H1 (cell line): ENCODE measurements around the gene PPFIBP2. TPM values are rescaled to one million over a fixed set of nuclear protein-coding genes. Genes with fewer than 3 reads are reported as not detected.

ENCODE experiments used
- CTCF ChIA-PET: fragments of 300-600 bp; sonication (Branson Sonifier 250); formaldehyde crosslinking; loops from one replicate; lab custom pipeline; 2021; ENCODE audit not compliant: partially characterized antibody; lab: Charles Lee
- POLR2A ChIA-PET: fragments of 300-600 bp; sonication (Branson Sonifier 250); formaldehyde crosslinking; loops from one replicate; lab custom pipeline; 2021; ENCODE audit warnings: inconsistent platforms; ENCODE audit not compliant: partially characterized antibody; lab: Charles Lee
- DNase-seq, 2 experiments: peaks; one replicate each; pipeline versions ENCODE4 v3.0.0 to v3.0.0-alpha.2; 2010 to 2022; ENCODE audit warnings: low spot score in 2 of 2, low read depth in 1 of 2, mixed read lengths in 1 of 2
- FAIRE-seq: peaks from 2 replicates; lab custom pipeline; 2011; peaks lifted over from hg19 to GRCh38; lab: Jason Lieb, UNC
- H2AFZ ChIP-seq: 2 replicates; pipeline ENCODE4 v1.8.1; 2012; ENCODE audit warnings: low read length, inconsistent platforms
- H2AK5ac ChIP-seq: 2 replicates; pipeline ENCODE4 v1.6.1; 2013; ENCODE audit warnings: low read depth, low read length
- H2BK120ac ChIP-seq: replicated peaks from 2 replicates; pipeline ENCODE3; 2013; ENCODE audit warnings: low read depth, low read length, inconsistent platforms
- H2BK12ac ChIP-seq: 2 replicates; pipeline ENCODE4 v1.6.1; 2013; ENCODE audit warnings: low read depth, low read length
- H2BK15ac ChIP-seq: 2 replicates; pipeline ENCODE4 v1.6.1; 2013; ENCODE audit warnings: low read length
- H2BK20ac ChIP-seq: 2 replicates; pipeline ENCODE4 v1.6.1; 2013; ENCODE audit warnings: low read length
- H2BK5ac ChIP-seq: 2 replicates; pipeline ENCODE4 v1.6.1; 2013; ENCODE audit warnings: low read depth, low read length
- H3K14ac ChIP-seq: 2 replicates; pipeline ENCODE4 v1.6.1; 2013; ENCODE audit warnings: inconsistent platforms; ENCODE audit not compliant: insufficient read length
- H3K18ac ChIP-seq: 2 replicates; pipeline ENCODE4 v1.6.1; 2013; ENCODE audit warnings: low read length; ENCODE audit errors: extremely low read depth
- H3K23ac ChIP-seq: 2 replicates; pipeline ENCODE4 v1.6.1; 2013; ENCODE audit warnings: inconsistent platforms; ENCODE audit not compliant: insufficient read length
- H3K23me2 ChIP-seq: 2 replicates; pipeline ENCODE4 v1.6.1; 2013; ENCODE audit warnings: low read depth, low read length
- H3K27ac ChIP-seq: 2 replicates; pipeline ENCODE4 v1.6.1; 2011; ENCODE audit warnings: low read depth, low read length, inconsistent platforms
- H3K27me3 ChIP-seq, 4 experiments: replicated peaks in 1 of 4; 1 replicate in 1 of 4; 2 replicates in 3 of 4; pipeline versions ENCODE4 v1.6.1 to v1.8.1; 2011 to 2013; ENCODE audit warnings: low read length in 3 of 4, mild to moderate bottlenecking in 3 of 4, inconsistent platforms in 2 of 4, mixed read lengths in 2 of 4, moderate library complexity in 1 of 4; ENCODE audit not compliant: control insufficient read depth in 3 of 4, insufficient read depth in 3 of 4; ENCODE audit errors: extremely low read depth in 1 of 4
- H3K36me3 ChIP-seq, 4 experiments: 2 replicates each; pipeline versions ENCODE4 v1.6.1 to v1.8.1; 2011 to 2013; ENCODE audit warnings: mild to moderate bottlenecking in 4 of 4, low read length in 3 of 4, moderate library complexity in 2 of 4, control low read depth in 1 of 4, inconsistent platforms in 1 of 4; ENCODE audit not compliant: insufficient read depth in 4 of 4, control insufficient read depth in 2 of 4
- H3K4ac ChIP-seq: replicated peaks from 2 replicates; pipeline ENCODE3; 2013; ENCODE audit warnings: low read length, low read depth, mixed read lengths, inconsistent platforms; ENCODE audit not compliant: insufficient read length
- H3K4me1 ChIP-seq, 4 experiments: replicated peaks in 1 of 4; 1 replicate in 1 of 4; 2 replicates in 3 of 4; pipeline versions ENCODE4 v1.6.1 to v1.8.1; 2011 to 2013; ENCODE audit warnings: low read length in 3 of 4, inconsistent platforms in 2 of 4, mixed read lengths in 1 of 4; ENCODE audit not compliant: insufficient read depth in 4 of 4, control insufficient read depth in 3 of 4
- H3K4me2 ChIP-seq, 2 experiments: 2 replicates each; pipeline versions ENCODE4 v1.6.1 to v1.8.1; 2011 to 2013; ENCODE audit warnings: low read depth in 2 of 2, low read length in 2 of 2, control low read depth in 1 of 2, inconsistent platforms in 1 of 2, mild to moderate bottlenecking in 1 of 2; ENCODE audit not compliant: insufficient read depth in 1 of 2
- H3K4me3 ChIP-seq, 4 experiments: fragments of 200-600, 300-600 bp in 1 of 4; sonication (generic), shearing (Covaris generic), sonication (Bioruptor Twin) in 1 of 4; 2 replicates each; pipeline versions ENCODE4 v1.5.1 to v1.8.1; 2011 to 2016; ENCODE audit warnings: low read length in 4 of 4, low read depth in 3 of 4, control low read depth in 2 of 4, inconsistent platforms in 2 of 4, mild to moderate bottlenecking in 2 of 4, mixed read lengths in 1 of 4, moderate library complexity in 1 of 4; ENCODE audit not compliant: insufficient read depth in 2 of 4; ENCODE audit errors: extremely low read depth in 1 of 4
- H3K56ac ChIP-seq: replicated peaks from 2 replicates; pipeline ENCODE3; 2013; ENCODE audit warnings: low read depth, mild to moderate bottlenecking, mixed read lengths, low read length, inconsistent platforms; ENCODE audit not compliant: insufficient read length
- H3K79me1 ChIP-seq: 2 replicates; pipeline ENCODE4 v1.6.1; 2013; ENCODE audit warnings: low read depth, low read length, control low read depth
- H3K79me2 ChIP-seq, 2 experiments: 2 replicates each; pipeline versions ENCODE4 v1.6.1 to v1.8.1; 2012 to 2013; ENCODE audit warnings: low read length in 2 of 2, mild to moderate bottlenecking in 2 of 2, inconsistent platforms in 1 of 2; ENCODE audit not compliant: insufficient read depth in 2 of 2, control insufficient read depth in 1 of 2
- H3K9ac ChIP-seq, 4 experiments: replicated peaks in 1 of 4; 1 replicate in 1 of 4; 2 replicates in 3 of 4; pipeline versions ENCODE4 v1.6.1 to v1.8.1; 2011 to 2013; ENCODE audit warnings: low read depth in 3 of 4, low read length in 3 of 4, control low read depth in 2 of 4, mild to moderate bottlenecking in 2 of 4, moderate library complexity in 2 of 4, inconsistent platforms in 1 of 4; ENCODE audit errors: extremely low read depth in 1 of 4
- H3K9me3 ChIP-seq, 2 experiments: 2 replicates each; pipeline versions ENCODE4 v1.6.1 to v1.8.1; 2012 to 2013; ENCODE audit warnings: mild to moderate bottlenecking in 2 of 2, moderate library complexity in 2 of 2, control low read depth in 1 of 2, inconsistent platforms in 1 of 2, low read depth in 1 of 2, low read length in 1 of 2, mixed read lengths in 1 of 2; ENCODE audit not compliant: insufficient read depth in 2 of 2
- H4K20me1 ChIP-seq, 2 experiments: replicated peaks in 1 of 2; 2 replicates each; pipeline versions ENCODE3 to v1.8.1; 2011 to 2013; ENCODE audit warnings: inconsistent platforms in 2 of 2, low read length in 2 of 2, mild to moderate bottlenecking in 1 of 2; ENCODE audit not compliant: insufficient read depth in 2 of 2, control insufficient read depth in 1 of 2
- H4K5ac ChIP-seq: 2 replicates; pipeline ENCODE4 v1.6.1; 2013; ENCODE audit warnings: low read length, low read depth, mixed read lengths, inconsistent platforms; ENCODE audit not compliant: insufficient read length
- H4K8ac ChIP-seq: 2 replicates; pipeline ENCODE4 v1.8.0; 2013; ENCODE audit warnings: mild to moderate bottlenecking, moderate library complexity, low read length, inconsistent platforms; ENCODE audit not compliant: insufficient read depth; ENCODE audit errors: extremely low read depth
- H4K91ac ChIP-seq: replicated peaks from 2 replicates; pipeline ENCODE3; 2013; ENCODE audit warnings: low read length, mixed read lengths, inconsistent platforms; ENCODE audit not compliant: insufficient read length
- CEBPB ChIP-seq: IDR thresholded peaks from 2 replicates; pipeline ENCODE4 v1.6.1; 2012; ENCODE audit warnings: low read depth, low read length
- KDM5A ChIP-seq: fragments of 200-600 bp; IDR thresholded peaks from 2 replicates; pipeline ENCODE4 v1.7.1; 2012; ENCODE audit warnings: mild to moderate bottlenecking, low read length, inconsistent platforms, mixed read lengths
- RXRA ChIP-seq: IDR thresholded peaks from 2 replicates; pipeline ENCODE4 v1.6.1; 2011; ENCODE audit warnings: low read depth, mild to moderate bottlenecking, low read length, moderate library complexity; ENCODE audit not compliant: insufficient read depth
- SRF ChIP-seq: IDR thresholded peaks from 2 replicates; pipeline ENCODE4 v1.6.1; 2011; ENCODE audit warnings: mild to moderate bottlenecking, low read depth, low read length, moderate library complexity
- TAF1 ChIP-seq: IDR thresholded peaks from 2 replicates; pipeline ENCODE4 v1.6.1; 2011; ENCODE audit warnings: mild to moderate bottlenecking, low read depth, low read length
- WGBS, 2 experiments: shearing (Covaris generic) in 1 of 2; methylation state at CpG; one replicate each; pipeline versions ENCODE4 v1.1.6 to v1.1.7; 2013 to 2015; ENCODE audit warnings: low lambda C conversion rate in 2 of 2, mixed read lengths in 2 of 2, inconsistent platforms in 1 of 2, low coverage in 1 of 2, missing lambda C conversion rate in 1 of 2; ENCODE audit not compliant: insufficient replicate concordance in 2 of 2, insufficient coverage in 1 of 2, insufficient read length in 1 of 2; ENCODE audit errors: extremely low coverage in 1 of 2, missing lambda C conversion rate in 1 of 2; 5-methylcytosine and 5-hydroxymethylcytosine counted together
- polyA plus RNA-seq, 7 experiments: library from polyadenylated mRNA; depleted of rRNA in 3 of 7; stranded (reverse) in 5 of 7; unstranded in 2 of 7; fragments of >200 nt in 5 of 7; fragments of 200-250 nt in 2 of 7; gene quantifications; 1 replicate in 5 of 7; 2 replicates in 1 of 7; 4 replicates in 1 of 7; pipeline versions ENCODE4 v1.2.1 to v1.2.3, GENCODE V29; 2011 to 2013; ENCODE audit warnings: missing spikeins in 2 of 7, mixed read lengths in 2 of 7
- total RNA-seq: library from RNA; stranded (reverse); fragmentation: NEBNext Ultra II Directional; extraction: Animal tissue kit (Norgen Biotek cat#: 25700); gene quantifications from 2 replicates; pipeline ENCODE4 v1.2.1, GENCODE V29; 2021

The PPFIBP2 gene
- total and polyA plus RNA-seq, 2 of the 8 experiments (the other 6 are each of a cell fraction or from before 2014, with no cell fraction given), result 5.5 to 9.8 TPM

DNA sequence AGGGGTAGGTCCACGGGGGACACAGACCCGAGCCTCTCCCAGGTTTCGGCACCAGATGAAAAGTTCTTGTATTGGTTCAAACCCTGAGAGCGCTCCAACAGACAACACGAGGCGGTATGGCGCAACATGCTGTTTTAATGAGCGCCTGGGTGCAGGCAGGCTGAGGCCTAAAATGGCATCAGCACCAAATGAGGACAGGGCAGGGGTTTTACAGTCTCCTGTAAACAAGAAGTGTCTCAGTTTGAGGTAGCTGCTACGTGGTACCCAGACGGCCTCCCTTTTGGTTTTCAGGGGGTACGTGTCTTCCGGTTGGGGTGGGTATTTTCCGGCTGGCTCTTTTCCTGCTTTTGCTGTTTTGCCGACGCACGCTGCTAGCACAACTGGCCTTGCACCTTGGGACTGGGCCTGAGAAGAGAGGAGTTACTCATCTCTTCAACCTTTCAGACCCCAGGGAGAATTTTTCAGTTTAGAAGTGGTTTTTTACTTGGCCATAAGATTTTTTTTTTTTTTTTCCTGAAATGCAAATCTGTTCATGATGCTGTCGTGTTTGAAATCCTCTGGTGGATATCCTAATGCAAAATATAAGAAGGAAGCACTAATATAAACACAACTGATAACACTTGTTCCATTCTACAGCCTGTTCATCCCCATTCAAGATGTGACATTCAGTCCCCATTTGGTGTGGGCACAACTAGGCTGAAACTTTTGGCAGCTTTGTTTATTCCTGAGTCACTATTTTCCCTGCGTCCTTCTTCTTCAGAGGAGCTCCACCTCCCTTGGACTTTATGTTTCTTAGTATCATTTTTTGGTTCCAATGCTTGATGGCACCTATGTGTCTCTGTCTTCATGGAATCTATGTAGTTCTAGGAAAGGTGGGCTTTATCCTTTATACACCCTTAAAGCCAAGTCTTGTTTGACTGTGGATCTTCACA lies 6.5 kb downstream of the PPFIBP2 start:
- no peak overlapping the region for H3K23ac ChIP-seq
- H3K4ac ChIP-seq, result no peak overlapping the region
- H2BK15ac ChIP-seq, result no peak overlapping the region
- H2BK120ac ChIP-seq, result no peak overlapping the region
- H4K20me1 ChIP-seq, result peaks cover 1 to 2% of the 10 kb centered on the region in 2 experiments
- H3K36me3 ChIP-seq, result no peaks in the 10 kb centered on the region
- no peak overlapping the region for H4K8ac ChIP-seq
- no peak for FAIRE-seq
- no peak overlapping the region for H2BK5ac ChIP-seq
- H3K27me3 ChIP-seq, result peaks cover 0 to 5% (median 3%) of the 10 kb centered on the region in 4 experiments; a peak in 3 of 7 replicates
- TF ChIP-seq SRF, result no peak
- TF ChIP-seq KDM5A, result no peak
- no peak for TF ChIP-seq RXRA
- no peak for TF ChIP-seq CEBPB
- no peak for TF ChIP-seq TAF1
- no peak overlapping the region for H3K9ac ChIP-seq
- no peak overlapping the region for H3K4me3 ChIP-seq
- H3K9me3 ChIP-seq, result no peaks in the 10 kb centered on the region
- H3K79me2 ChIP-seq, result no peaks in the 10 kb centered on the region
- H2BK20ac ChIP-seq, result no peak overlapping the region
- no peak overlapping the region for H3K14ac ChIP-seq
- H3K79me1 ChIP-seq, result no peaks in the 10 kb centered on the region
- H2BK12ac ChIP-seq, result no peak overlapping the region
- H2AK5ac ChIP-seq, result no peak overlapping the region
- H4K91ac ChIP-seq, result no peak overlapping the region
- DNase-seq, result no peak
- H4K5ac ChIP-seq, result no peak overlapping the region
- peaks cover 0 to 3% (median 1%) of the 10 kb centered on the region in 4 experiments; a peak in 2 of 7 replicates for H3K4me1 ChIP-seq
- H3K56ac ChIP-seq, result no peak overlapping the region
- no peak overlapping the region for H3K4me2 ChIP-seq
- H3K23me2 ChIP-seq, result no peaks in the 10 kb centered on the region; the same call in 1 of the 2 replicates
- no peak overlapping the region for H3K27ac ChIP-seq
- 95% methylated on average over 12 of the region's 18 CpGs; no CpG with 5 or more reads in 1 of the 2 experiments for WGBS, 2 experiments
- ChIA-PET POLR2A (no interaction called here), CTCF (interaction anchor here (0.6 to 4.9 kb wide), 8 partner anchors 8 to 1304 kb away, joined by 3 to 22 read pairs (median 6); partner anchors contain the start of gene PPFIBP2)
- no peak overlapping the region for H2AFZ ChIP-seq
- no peak overlapping the region for H3K18ac ChIP-seq
